HCT116 (cell line): ENCODE measurements around the gene TMEM256. TPM values are rescaled to one million over a fixed set of nuclear protein-coding genes. Genes with fewer than 3 reads are reported as not detected.
A peak's percentile ranks its signal among the peaks of the same experiment; 100 is the strongest.

Experiments
- ATAC-seq: fragments of 200-7000 bp; cut with Tn5 transposase; 2 replicates; pipeline ENCODE4 v1.9.1; 2020; ENCODE audit warnings: mild to moderate bottlenecking, moderate library complexity
- BruUV-seq: library from RNA; stranded (reverse); fragments of 400-500 nt; replicated peaks from 2 replicates; lab custom pipeline; 2021; lab: Mats Ljungman, UMichigan
- CTCF ChIA-PET: fragments of 300-600 bp; sonication (Branson Sonifier 250); formaldehyde crosslinking; loops from one replicate; lab custom pipeline; 2021; ENCODE audit warnings: antibody characterized with exemption; lab: Charles Lee
- POLR2A ChIA-PET: fragments of 300-600, 350-600 bp; sonication (Branson Sonifier 250); formaldehyde crosslinking; loops from one replicate; lab custom pipeline; 2021; ENCODE audit warnings: antibody characterized with exemption; lab: Charles Lee
- RAD21 ChIA-PET, 2 experiments: fragments of 300-600 bp; sonication (Branson Sonifier 250); formaldehyde crosslinking; loops; one replicate each; lab custom pipeline; 2023; ENCODE audit warnings: low total read pairs in 2 of 2; ENCODE audit not compliant: uncharacterized antibody in 2 of 2, unreplicated experiment in 2 of 2, low non-redundant PET in 1 of 2; lab: Charles Lee
- DNase-seq: peaks from one replicate; pipeline ENCODE4 v3.0.0-alpha.2; 2010; ENCODE audit warnings: low read depth, low spot score
- H2AFZ ChIP-seq: fragments of 200-600 bp; shearing (Covaris generic), sonication (generic); 2 replicates; pipeline ENCODE4 v1.6.1; 2017; ENCODE audit warnings: low read depth, mixed run types, mixed read lengths, antibody characterized with exemption, low read length; ENCODE audit not compliant: poor library complexity, severe bottlenecking
- H3K27ac ChIP-seq: 2 replicates; pipeline ENCODE4 v1.5.1; 2012; ENCODE audit warnings: low read depth, low read length
- H3K27me3 ChIP-seq: fragments of 200-600 bp; sonication (generic); 2 replicates; pipeline ENCODE4 v1.6.1; 2016; ENCODE audit warnings: mixed run types, low read length, mixed read lengths; ENCODE audit not compliant: insufficient read depth
- H3K36me3 ChIP-seq, 2 experiments: fragments of 200-500 bp in 1 of 2; fragments of 200-600 bp in 1 of 2; sonication (Bioruptor generic) in 1 of 2; sonication (generic) in 1 of 2; 2 replicates each; pipeline versions ENCODE4 v1.5.1 to v1.6.1; 2014 to 2016; ENCODE audit warnings: low read length in 2 of 2, inconsistent platforms in 1 of 2, mixed read lengths in 1 of 2, mixed run types in 1 of 2; ENCODE audit not compliant: insufficient read depth in 2 of 2, control insufficient read depth in 1 of 2
- H3K4me1 ChIP-seq, 2 experiments: fragments of 200-600 bp in 1 of 2; sonication (generic) in 1 of 2; 2 replicates each; pipeline versions ENCODE4 v1.5.1 to v1.6.1; 2012 to 2017; ENCODE audit warnings: low read length in 2 of 2, inconsistent platforms in 1 of 2, mild to moderate bottlenecking in 1 of 2, mixed read lengths in 1 of 2, mixed run types in 1 of 2, moderate library complexity in 1 of 2; ENCODE audit not compliant: insufficient read depth in 2 of 2, control insufficient read depth in 1 of 2
- H3K4me2 ChIP-seq: fragments of 200-600 bp; sonication (generic); 2 replicates; pipeline ENCODE4 v1.6.1; 2017; ENCODE audit warnings: mixed run types, low read length, mixed read lengths
- H3K4me3 ChIP-seq, 2 experiments: fragments of 200-600 bp in 1 of 2; sonication (generic) in 1 of 2; replicated peaks in 1 of 2; 2 replicates each; pipeline ENCODE4 v1.5.1; 2011 to 2016; ENCODE audit warnings: low read length in 2 of 2, control low read depth in 1 of 2, low read depth in 1 of 2, mild to moderate bottlenecking in 1 of 2, mixed read lengths in 1 of 2, mixed run types in 1 of 2
- H3K79me2 ChIP-seq: fragments of 200-600 bp; sonication (generic); 2 replicates; pipeline ENCODE4 v1.6.1; 2017; ENCODE audit warnings: mild to moderate bottlenecking, mixed run types, low read length, moderate library complexity, mixed read lengths; ENCODE audit not compliant: insufficient read depth
- H3K9ac ChIP-seq: fragments of 200-600 bp; sonication (generic); 2 replicates; pipeline ENCODE4 v1.6.1; 2016; ENCODE audit warnings: low read length, mixed read lengths
- H3K9me2 ChIP-seq: fragments of 200-600 bp; sonication (generic), shearing (Covaris generic); 2 replicates; pipeline ENCODE4 v1.6.1; 2017; ENCODE audit warnings: mixed run types, mild to moderate bottlenecking, moderate library complexity; ENCODE audit not compliant: insufficient read depth
- H3K9me3 ChIP-seq, 2 experiments: fragments of 200-500 bp in 1 of 2; fragments of 200-600 bp in 1 of 2; sonication (Bioruptor generic) in 1 of 2; sonication (generic) in 1 of 2; 2 replicates each; pipeline ENCODE4 v1.6.1; 2014 to 2017; ENCODE audit warnings: low read length in 2 of 2, mixed read lengths in 2 of 2, inconsistent platforms in 1 of 2, low read depth in 1 of 2, mild to moderate bottlenecking in 1 of 2, mixed run types in 1 of 2, moderate library complexity in 1 of 2; ENCODE audit not compliant: control insufficient read depth in 1 of 2, insufficient read depth in 1 of 2
- H4K20me1 ChIP-seq: fragments of 200-600 bp; sonication (generic), shearing (Covaris generic); 2 replicates; pipeline ENCODE4 v1.6.1; 2017; ENCODE audit warnings: mixed run types, mild to moderate bottlenecking, moderate library complexity; ENCODE audit not compliant: insufficient read depth
- ATF3 ChIP-seq: IDR thresholded peaks from 2 replicates; pipeline ENCODE4 v1.6.1; 2012
- EGR1 ChIP-seq: IDR thresholded peaks from 2 replicates; pipeline ENCODE4 v1.6.1; 2012; ENCODE audit warnings: low read depth
- FOSL1 ChIP-seq: IDR thresholded peaks from 2 replicates; pipeline ENCODE4 v1.6.1; 2012; ENCODE audit warnings: low read depth
- JUND ChIP-seq: IDR thresholded peaks from 2 replicates; pipeline ENCODE4 v1.6.1; 2012
- POLR2A ChIP-seq: IDR thresholded peaks from 2 replicates; pipeline ENCODE4 v1.7.0; 2011; ENCODE audit warnings: borderline replicate concordance; ENCODE audit not compliant: insufficient read depth, insufficient read length; ENCODE audit errors: extremely low read depth
- POLR2AphosphoS5 ChIP-seq: IDR thresholded peaks from 2 replicates; pipeline ENCODE4 v1.6.1; 2011; ENCODE audit warnings: mild to moderate bottlenecking, low read depth, low read length, moderate library complexity
- RAD21 ChIP-seq: IDR thresholded peaks from 2 replicates; pipeline ENCODE4 v1.6.1; 2012; ENCODE audit warnings: low read depth, mild to moderate bottlenecking
- SIN3A ChIP-seq: IDR thresholded peaks from 2 replicates; pipeline ENCODE4 v1.6.1; 2012; ENCODE audit warnings: low read depth
- SP1 ChIP-seq: IDR thresholded peaks from 2 replicates; pipeline ENCODE4 v1.6.1; 2012; ENCODE audit warnings: low read depth
- TCF7L2 ChIP-seq: IDR thresholded peaks from 2 replicates; pipeline ENCODE4 v1.7.0; 2011; ENCODE audit warnings: borderline replicate concordance, inconsistent platforms; ENCODE audit not compliant: insufficient read depth, insufficient read length; ENCODE audit errors: extremely low read depth
- ZBTB33 ChIP-seq: IDR thresholded peaks from 2 replicates; pipeline ENCODE4 v1.6.1; 2011; ENCODE audit warnings: mild to moderate bottlenecking, low read length, moderate library complexity; ENCODE audit not compliant: insufficient replicate concordance; ENCODE audit errors: extremely low read depth
- ZFX ChIP-seq: fragments of 450-650 bp; IDR thresholded peaks from 2 replicates; pipeline ENCODE4 v1.6.1; 2017
- ZNF274 ChIP-seq: fragments of 200-500 bp; sonication (Bioruptor generic); IDR thresholded peaks from 2 replicates; pipeline ENCODE4 v1.6.1; 2014; ENCODE audit warnings: mild to moderate bottlenecking, low read depth, low read length, inconsistent platforms
- intact Hi-C: fragments of 100-400 bp; cut with micrococcal nuclease; formaldehyde crosslinking; loops from 2 replicates; pipeline ENCODE4 v1.10.0; 2022
- total RNA-seq: library from RNA; stranded (reverse); gene quantifications from one replicate; pipeline ENCODE4 v1.2.1, GENCODE V29; 2021; ENCODE audit not compliant: unreplicated experiment

TMEM256 gene
- total RNA-seq, 1 experiment from 2014 or later = 110 TPM

GRCh38 chr17:7380855-7381683 is 22.8 kb downstream of the TMEM256 start, which contains the start of gene TNK1:
Gene TNK1 (plus strand): TSS chr17:7381089. CDS start chr17:7382927, 1,838 bp downstream.
- Histone ChIP-seq H3K27me3 (no peaks in the 10 kb centered on the region), H3K4me3 (peak within 1 kb of the TSS; percentile 84 to 96), H3K4me2 (peak within 1 kb of the TSS; percentile 87), H3K9me3 (0 out of 4 replicates have a peak, but pooled peaks cover 0 to 7% of the 10 kb centered on the region in 2 experiments), H3K36me3 (peaks cover 0 to 9% of the 10 kb centered on the region in 2 experiments; a peak in 1 of 4 replicates), H4K20me1 (no peaks in the 10 kb centered on the region), H3K79me2 (peaks cover 8% of the 10 kb centered on the region; the same call in 1 of the 2 replicates), H2AFZ (peak within 1 kb of the TSS; percentile 95)
- ATAC-seq (peak; percentile 83), DNase-seq (no peak)
- intact Hi-C loops = no loop called here
- no TSS peak for BruUV-seq
- ChIA-PET RAD21 (no interaction called here), CTCF (interaction anchor here (1.0 to 1.9 kb wide), 6 partner anchors 13 to 179 kb away, joined by 3 to 5 read pairs (median 4); partner anchors contain the start of genes PLSCR3 and TMEM256), POLR2A (interaction anchor here (0.8 to 2.1 kb wide), 7 partner anchors 13 to 306 kb away, joined by 3 to 6 read pairs (median 3); partner anchors contain the start of genes PLSCR3, TMEM256 and TP53)
- TF ChIP-seq ZFX = peak; percentile 77
- TF ChIP-seq EGR1 = no peak
- peak; percentile 76 for TF ChIP-seq POLR2A
- peak; percentile 99 for TF ChIP-seq POLR2AphosphoS5
- TF ChIP-seq, all 23 proteins: peak for 3
- Histone ChIP-seq H3K4me1 (peaks cover 8 to 26% of the 10 kb centered on the region in 2 experiments; a peak in 3 of 4 replicates), H3K27ac (peak within 1 kb of the TSS; percentile 53), H3K9ac (peak within 1 kb of the TSS; percentile 89), H3K9me2 (no peaks in the 10 kb centered on the region)

- DNase-seq (no peak), ATAC-seq (0 out of 2 replicates have a peak, but pooled peaks have one; percentile 1)
- H3K4me3 ChIP-seq = peak overlapping the region; percentile 84 to 96
- ChIA-PET RAD21 (no interaction called here), POLR2A (interaction anchor here (0.8 to 2.1 kb wide), 5 partner anchors 14 to 307 kb away, joined by 3 to 6 read pairs (median 3); partner anchors contain the start of genes PLSCR3, TMEM256 and TP53), CTCF (interaction anchor here (1.0 to 1.9 kb wide), 5 partner anchors 14 to 180 kb away, joined by 3 to 5 read pairs (median 4); partner anchors contain the start of genes PLSCR3 and TMEM256)
- peak overlapping the region; percentile 89 for H3K9ac ChIP-seq
- H3K79me2 ChIP-seq = peaks cover 8% of the 10 kb centered on the region; the same call in 1 of the 2 replicates
- H3K9me3 ChIP-seq = 0 out of 4 replicates have a peak, but pooled peaks cover 0 to 7% of the 10 kb centered on the region in 2 experiments
- peaks cover 8 to 26% of the 10 kb centered on the region in 2 experiments; a peak in 3 of 4 replicates for H3K4me1 ChIP-seq
- intact Hi-C loops = no loop called here
- H2AFZ ChIP-seq = peak overlapping the region; percentile 95
- H3K27me3 ChIP-seq = no peaks in the 10 kb centered on the region
- no peaks in the 10 kb centered on the region for H3K9me2 ChIP-seq
- peaks cover 0 to 9% of the 10 kb centered on the region in 2 experiments; a peak in 1 of 4 replicates for H3K36me3 ChIP-seq
- H4K20me1 ChIP-seq = no peaks in the 10 kb centered on the region
- peak overlapping the region; percentile 87 for H3K4me2 ChIP-seq
- BruUV-seq = no TSS peak
- peak overlapping the region; percentile 53; the same call in 1 of the 2 replicates for H3K27ac ChIP-seq
- no peak for TF ChIP-seq SP1
- TF ChIP-seq ZBTB33 = no peak
- no peak for TF ChIP-seq ATF3
- no peak for TF ChIP-seq JUND
- TF ChIP-seq ZNF274 = no peak
- TF ChIP-seq EGR1 = no peak
- no peak for TF ChIP-seq POLR2AphosphoS5
- no peak for TF ChIP-seq FOSL1
- no peak for TF ChIP-seq TCF7L2
- TF ChIP-seq ZFX = no peak
- TF ChIP-seq RAD21 = no peak
- no peak for TF ChIP-seq SIN3A
These were observed 23.6 kb downstream of the TMEM256 start for GRCh38 chr17:7380321-7380720.
